Measurements from ENCODE around the gene CHMP3.

The CHMP3 gene

DNA sequence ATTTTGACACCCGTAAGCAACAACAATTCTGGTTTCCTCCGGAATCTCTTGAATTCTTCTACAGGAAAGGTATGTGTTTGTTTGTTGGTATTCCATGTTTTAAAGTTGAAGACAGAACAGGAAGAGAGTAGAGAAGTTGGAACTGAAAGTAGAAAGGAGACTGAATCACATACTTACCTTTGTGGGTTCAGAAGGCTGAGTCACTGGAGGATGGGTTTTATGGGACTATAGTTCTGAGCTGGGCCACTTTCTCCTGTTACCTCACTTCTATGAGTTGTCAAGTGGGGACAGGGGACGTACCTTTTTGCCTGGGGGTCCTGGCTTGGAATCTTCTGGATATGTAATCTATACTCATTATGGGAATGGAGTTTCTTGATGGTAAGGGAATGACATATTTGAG lies 81.2 kb downstream of the CHMP3 start:
- TF ChIP-seq CTCF (IDR thresholded peaks at IDR 0.05; ENCODE audit: low read depth, low read length), result no peak
- H3K36me3 ChIP-seq, result peaks cover 16% of the 10 kb centered on the region

GRCh38 chr2:86480105-86480504 lies 83.1 kb downstream of the CHMP3 start:
- H3K27me3 ChIP-seq, result no peaks in the 10 kb centered on the region
- H3K9me3 ChIP-seq, result no peaks in the 10 kb centered on the region
- no peak overlapping the region for H3K4me3 ChIP-seq (ENCODE audit: low read depth, low read length)
- no peaks in the 10 kb centered on the region for H3K4me1 ChIP-seq
- no peak for TF ChIP-seq CTCF (IDR thresholded peaks at IDR 0.05; ENCODE audit: low read depth, low read length)
- no peak for DNase-seq
- peaks cover 15% of the 10 kb centered on the region for H3K36me3 ChIP-seq

More for the DNA sequence above, 81.2 kb downstream of the CHMP3 start:
- Histone ChIP-seq H3K4me1 (no peaks in the 10 kb centered on the region), H3K4me3 (ENCODE audit: low read depth, low read length) (no peak overlapping the region), H3K9me3 (no peaks in the 10 kb centered on the region), H3K27me3 (no peaks in the 10 kb centered on the region)
- no peak for DNase-seq

DNA sequence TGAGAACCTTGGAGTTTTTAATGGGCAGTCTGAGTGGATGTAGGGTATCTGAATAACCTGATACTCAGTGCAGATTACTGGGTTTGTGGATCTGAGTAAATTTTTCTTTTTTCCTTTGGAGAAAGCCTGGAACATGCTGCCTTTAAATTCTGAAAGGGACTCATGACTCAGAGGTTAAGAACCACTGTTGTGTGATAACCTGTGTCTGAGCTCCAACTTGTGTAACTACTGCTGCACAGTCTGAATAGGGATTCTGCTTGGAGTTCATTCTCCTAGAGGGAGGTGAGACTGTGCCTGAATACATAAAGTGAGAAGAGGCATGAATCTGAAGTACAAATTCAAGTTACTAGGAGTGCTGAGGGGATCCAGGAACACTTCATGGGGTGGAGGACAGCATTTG lies 85.9 kb downstream of the CHMP3 start:
- no peaks in the 10 kb centered on the region for H3K9me3 ChIP-seq
- TF ChIP-seq CTCF (IDR thresholded peaks at IDR 0.05; ENCODE audit: low read depth, low read length), result no peak
- H3K27me3 ChIP-seq, result no peaks in the 10 kb centered on the region
- H3K36me3 ChIP-seq, result peaks cover under 1% of the 10 kb centered on the region
- DNase-seq, result no peak
- no peaks in the 10 kb centered on the region for H3K4me1 ChIP-seq
- no peak overlapping the region for H3K4me3 ChIP-seq (ENCODE audit: low read depth, low read length)

DNA sequence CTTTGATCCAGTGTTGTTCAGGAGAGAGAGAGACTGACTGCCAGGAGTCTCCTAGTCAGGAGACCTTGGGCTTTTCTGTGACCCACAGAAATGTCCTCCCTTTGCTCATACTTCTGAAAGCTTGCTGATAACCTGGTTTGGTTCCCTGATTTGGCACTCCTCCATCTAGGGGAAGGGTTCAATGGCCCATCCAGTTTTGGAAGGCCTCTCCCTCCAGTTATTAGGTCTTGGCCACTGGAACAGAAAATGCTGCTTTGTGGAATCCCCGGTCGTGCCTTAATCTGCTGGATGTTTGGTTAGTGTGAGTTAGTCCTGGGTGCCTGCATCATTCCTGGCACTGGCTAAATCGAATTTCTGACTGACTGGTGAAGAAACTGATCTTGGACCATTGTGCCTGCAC lies 86.3 kb downstream of the CHMP3 start:
- H3K27me3 ChIP-seq, result no peaks in the 10 kb centered on the region
- no peaks in the 10 kb centered on the region; the same call in none of the 2 replicates for H3K36me3 ChIP-seq
- TF ChIP-seq CTCF (IDR thresholded peaks at IDR 0.05; ENCODE audit: low read depth, low read length), result no peak
- DNase-seq, result no peak
- H3K9me3 ChIP-seq, result no peaks in the 10 kb centered on the region
- H3K4me3 ChIP-seq (ENCODE audit: low read depth, low read length), result no peak overlapping the region
- H3K4me1 ChIP-seq, result no peaks in the 10 kb centered on the region

DNA sequence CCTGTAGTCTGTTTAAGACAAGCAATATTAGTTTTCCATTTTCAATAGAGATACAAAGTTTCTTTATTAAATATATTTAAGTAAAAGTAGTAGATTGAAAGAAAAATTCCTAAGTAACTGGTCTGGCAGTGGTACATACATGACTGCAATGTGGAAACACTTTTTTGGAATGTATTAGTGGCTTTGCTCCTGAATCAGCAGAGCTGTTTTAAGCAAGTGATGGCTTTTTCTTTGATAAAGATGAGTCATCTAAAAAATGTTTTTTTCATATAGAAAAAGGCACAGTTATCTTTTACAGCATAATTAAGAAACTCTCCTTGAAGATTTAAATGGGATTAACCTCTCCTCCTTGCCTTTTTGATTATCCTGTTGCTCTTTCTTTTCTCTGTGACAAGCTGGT lies 87.2 kb downstream of the CHMP3 start:
- no peak for TF ChIP-seq CTCF (IDR thresholded peaks at IDR 0.05; ENCODE audit: low read depth, low read length)
- Histone ChIP-seq H3K9me3 (no peaks in the 10 kb centered on the region), H3K4me3 (ENCODE audit: low read depth, low read length) (no peak overlapping the region), H3K36me3 (no peaks in the 10 kb centered on the region; the same call in none of the 2 replicates), H3K4me1 (no peaks in the 10 kb centered on the region), H3K27me3 (no peaks in the 10 kb centered on the region)
- DNase-seq, result no peak

GRCh38 chr2:86471637-86472036 lies 91.6 kb downstream of the CHMP3 start:
- H3K4me3 ChIP-seq (ENCODE audit: low read depth, low read length), result no peak overlapping the region
- DNase-seq, result no peak
- no peaks in the 10 kb centered on the region for H3K9me3 ChIP-seq
- no peaks in the 10 kb centered on the region for H3K4me1 ChIP-seq
- TF ChIP-seq CTCF (IDR thresholded peaks at IDR 0.05; ENCODE audit: low read depth, low read length), result no peak
- no peaks in the 10 kb centered on the region for H3K27me3 ChIP-seq
- H3K36me3 ChIP-seq, result peaks cover 5% of the 10 kb centered on the region; the same call in 1 of the 2 replicates

Measured in BE2C (cell line).